ENCODE measurements around the gene GABRB1.
A peak's percentile ranks its signal among the peaks of the same experiment; 100 is the strongest.
"Not testable (repeated sequence)": the region's sequence is repeated elsewhere in the genome, so short reads cannot be mapped to it uniquely, and the experiment has no call there.

GABRB1 gene

DNA sequence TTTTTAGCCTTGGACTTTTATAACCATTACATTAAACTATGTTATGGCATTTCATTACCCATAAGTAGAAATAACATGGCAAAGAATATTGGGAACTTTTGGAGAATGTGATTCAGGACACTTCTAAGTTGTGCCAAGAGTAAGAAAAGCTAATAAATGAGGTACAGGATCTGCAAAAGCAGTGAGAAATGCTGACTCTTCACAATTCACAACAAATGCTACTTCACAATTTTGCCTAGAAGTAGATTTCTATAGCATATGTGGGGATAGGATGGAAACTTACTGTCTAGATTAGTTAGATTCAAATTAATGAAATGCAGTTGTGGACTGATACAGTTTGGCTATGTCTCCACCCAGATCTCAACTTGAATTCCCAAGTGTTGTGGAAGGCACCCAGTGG lies 258.4 kb downstream of the GABRB1 start:
- Histone ChIP-seq H3K4me1 (ENCODE audit: control insufficient read depth, insufficient read depth, low read depth, low read length) (no peaks in the 10 kb centered on the region), H3K14ac (ENCODE audit: low read length in 2 of 2) (no peak overlapping the region), H3K4ac (ENCODE audit: low read depth in 1 of 2, low read length in 2 of 2) (no peak overlapping the region), H3K9ac (ENCODE audit: low read length) (no peak overlapping the region), H3K23ac (ENCODE audit: low read length in 2 of 2) (no peak overlapping the region), H3K4me3 (ENCODE audit: insufficient read depth in 1 of 2, low read depth in 1 of 2, low read length in 2 of 2) (no peak overlapping the region), H4K91ac (ENCODE audit: low read length) (no peak overlapping the region), H3K27me3 (ENCODE audit: control insufficient read depth in 1 of 2, insufficient read depth in 1 of 2, low read length in 2 of 2) (no peaks in the 10 kb centered on the region), H3K27ac (ENCODE audit: low read length, poor library complexity, severe bottlenecking) (no peak overlapping the region), H3K79me1 (replicated peaks; ENCODE audit: low read length, poor library complexity, severe bottlenecking) (no peaks in the 10 kb centered on the region), H3K36me3 (ENCODE audit: control insufficient read depth in 1 of 2, insufficient read depth in 2 of 2, low read depth in 1 of 2, low read length in 2 of 2) (no peaks in the 10 kb centered on the region), H2AK5ac (ENCODE audit: low read length, severe bottlenecking) (no peak overlapping the region), H4K8ac (ENCODE audit: low read length) (no peak overlapping the region), H2BK12ac (ENCODE audit: low read length in 2 of 2) (no peak overlapping the region), H3K4me2 (ENCODE audit: low read length, poor library complexity, severe bottlenecking) (no peak overlapping the region), H2BK5ac (ENCODE audit: low read depth, low read length, poor library complexity, severe bottlenecking) (no peak overlapping the region), H2BK120ac (ENCODE audit: low read depth, low read length) (no peak overlapping the region), H3K9me3 (ENCODE audit: control insufficient read depth, low read length) (peaks cover 2% of the 10 kb centered on the region), H2BK15ac (ENCODE audit: low read depth, poor library complexity, severe bottlenecking) (no peak overlapping the region), H2AFZ (ENCODE audit: low read depth, low read length) (no peak overlapping the region), H3K18ac (ENCODE audit: low read depth in 1 of 2, low read length in 2 of 2) (no peak overlapping the region)
- no peak for DNase-seq

DNA sequence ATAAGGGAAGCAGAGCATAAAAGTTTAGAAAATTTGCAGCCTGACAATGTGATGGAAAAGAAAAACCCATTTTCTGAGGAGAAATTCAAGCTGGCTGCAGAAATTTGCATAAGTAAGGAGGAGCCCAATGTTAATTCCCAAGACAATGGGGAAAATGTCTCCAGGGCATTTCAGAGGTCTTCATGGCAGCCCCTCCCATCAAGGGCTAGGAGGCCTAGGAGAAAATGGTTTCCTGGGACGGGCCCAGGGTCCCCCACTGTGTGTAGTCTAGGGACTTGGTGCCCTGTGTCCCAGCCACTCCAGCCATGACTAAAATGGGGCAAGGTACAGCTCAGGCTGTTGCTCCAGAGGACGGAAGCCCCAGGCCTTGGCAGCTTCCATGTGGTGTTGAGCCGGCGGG lies 259.5 kb downstream of the GABRB1 start:
- not testable (repeated sequence) for H2BK120ac ChIP-seq (ENCODE audit: low read depth, low read length); H2BK5ac ChIP-seq (ENCODE audit: low read depth, low read length, poor library complexity, severe bottlenecking); H4K8ac ChIP-seq (ENCODE audit: low read length); H3K18ac ChIP-seq (ENCODE audit: low read depth in 1 of 2, low read length in 2 of 2); H3K4ac ChIP-seq (ENCODE audit: low read depth in 1 of 2, low read length in 2 of 2); H3K9ac ChIP-seq (ENCODE audit: low read length); H2BK15ac ChIP-seq (ENCODE audit: low read depth, poor library complexity, severe bottlenecking); H3K36me3 ChIP-seq (ENCODE audit: control insufficient read depth in 1 of 2, insufficient read depth in 2 of 2, low read depth in 1 of 2, low read length in 2 of 2); H3K27ac ChIP-seq (ENCODE audit: low read length, poor library complexity, severe bottlenecking); H4K91ac ChIP-seq (ENCODE audit: low read length); H2AFZ ChIP-seq (ENCODE audit: low read depth, low read length); H2BK12ac ChIP-seq (ENCODE audit: low read length in 2 of 2); H3K4me3 ChIP-seq (ENCODE audit: insufficient read depth in 1 of 2, low read depth in 1 of 2, low read length in 2 of 2); H3K4me1 ChIP-seq (ENCODE audit: control insufficient read depth, insufficient read depth, low read depth, low read length); H3K9me3 ChIP-seq (ENCODE audit: control insufficient read depth, low read length); H3K4me2 ChIP-seq (ENCODE audit: low read length, poor library complexity, severe bottlenecking); H3K79me1 ChIP-seq (replicated peaks; ENCODE audit: low read length, poor library complexity, severe bottlenecking); H3K23ac ChIP-seq (ENCODE audit: low read length in 2 of 2); DNase-seq; H2AK5ac ChIP-seq (ENCODE audit: low read length, severe bottlenecking); H3K27me3 ChIP-seq (ENCODE audit: control insufficient read depth in 1 of 2, insufficient read depth in 1 of 2, low read length in 2 of 2)
- 87% methylated on average over 4 of the region's 4 CpGs for WGBS
- peak overlapping the region in 1 of 2 experiments; percentile 48 for H3K14ac ChIP-seq (ENCODE audit: low read length in 2 of 2)

DNA sequence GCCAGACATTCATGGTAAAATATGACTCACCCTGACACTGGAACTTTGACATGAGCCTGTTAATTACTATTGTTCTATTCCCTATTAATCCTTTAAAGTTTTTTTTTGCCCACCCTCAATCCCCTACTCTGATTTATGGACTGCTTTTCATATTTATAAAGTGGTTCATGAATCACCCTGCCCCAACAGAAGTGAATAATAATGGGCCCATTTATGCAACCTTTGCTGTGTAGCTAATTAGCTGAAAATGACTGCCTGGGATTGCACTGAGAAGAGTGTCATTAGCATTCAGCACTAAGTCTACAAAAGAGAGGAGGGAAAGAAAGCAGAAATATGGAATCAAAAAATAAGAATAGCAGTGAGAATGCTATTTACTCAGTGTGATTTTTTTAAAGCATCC lies 277.8 kb downstream of the GABRB1 start:
- DNase-seq: no peak
- no peaks in the 10 kb centered on the region for H3K36me3 ChIP-seq (ENCODE audit: control insufficient read depth in 1 of 2, insufficient read depth in 2 of 2, low read depth in 1 of 2, low read length in 2 of 2)
- H3K79me1 ChIP-seq (replicated peaks; ENCODE audit: low read length, poor library complexity, severe bottlenecking): no peaks in the 10 kb centered on the region
- H3K9me3 ChIP-seq (ENCODE audit: control insufficient read depth, low read length): no peaks in the 10 kb centered on the region
- no peak overlapping the region for H3K4me3 ChIP-seq (ENCODE audit: insufficient read depth in 1 of 2, low read depth in 1 of 2, low read length in 2 of 2)
- H3K27ac ChIP-seq (ENCODE audit: low read length, poor library complexity, severe bottlenecking): no peak overlapping the region
- no peak overlapping the region for H2BK120ac ChIP-seq (ENCODE audit: low read depth, low read length)
- H3K14ac ChIP-seq (ENCODE audit: low read length in 2 of 2): no peak overlapping the region
- no peak overlapping the region for H4K91ac ChIP-seq (ENCODE audit: low read length)
- H2AK5ac ChIP-seq (ENCODE audit: low read length, severe bottlenecking): no peak overlapping the region
- no peak overlapping the region for H3K23ac ChIP-seq (ENCODE audit: low read length in 2 of 2)
- no peak overlapping the region for H3K4ac ChIP-seq (ENCODE audit: low read depth in 1 of 2, low read length in 2 of 2)
- H4K8ac ChIP-seq (ENCODE audit: low read length): no peak overlapping the region
- H3K27me3 ChIP-seq (ENCODE audit: control insufficient read depth in 1 of 2, insufficient read depth in 1 of 2, low read length in 2 of 2): no peaks in the 10 kb centered on the region
- no peak overlapping the region for H3K9ac ChIP-seq (ENCODE audit: low read length)
- no peak overlapping the region for H2BK5ac ChIP-seq (ENCODE audit: low read depth, low read length, poor library complexity, severe bottlenecking)
- no peak overlapping the region for H2BK15ac ChIP-seq (ENCODE audit: low read depth, poor library complexity, severe bottlenecking)
- H2BK12ac ChIP-seq (ENCODE audit: low read length in 2 of 2): no peak overlapping the region
- H3K18ac ChIP-seq (ENCODE audit: low read depth in 1 of 2, low read length in 2 of 2): no peak overlapping the region
- H3K4me1 ChIP-seq (ENCODE audit: control insufficient read depth, insufficient read depth, low read depth, low read length): no peaks in the 10 kb centered on the region
- H2AFZ ChIP-seq (ENCODE audit: low read depth, low read length): no peak overlapping the region
- no peak overlapping the region for H3K4me2 ChIP-seq (ENCODE audit: low read length, poor library complexity, severe bottlenecking)

DNA sequence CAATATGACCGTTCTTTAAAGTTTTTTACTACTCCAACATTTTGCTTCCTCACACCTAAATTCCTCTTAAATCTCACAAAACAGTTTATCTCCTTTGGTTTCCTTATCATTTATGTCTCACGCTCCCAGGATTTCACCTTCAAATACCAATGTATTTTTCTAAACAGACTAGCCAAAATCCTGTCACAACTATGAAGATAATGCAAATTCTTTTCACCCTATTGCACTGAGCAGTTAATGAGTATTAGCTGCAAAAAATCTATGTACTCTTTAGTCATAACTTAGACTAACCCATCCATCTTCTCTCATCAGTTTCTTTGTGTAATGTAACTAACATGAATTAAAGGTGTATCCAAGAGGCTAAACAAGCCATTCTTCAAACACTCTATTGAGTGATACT lies 280.8 kb downstream of the GABRB1 start:
- H3K23ac ChIP-seq (ENCODE audit: low read length in 2 of 2): no peak overlapping the region
- H3K9me3 ChIP-seq (ENCODE audit: control insufficient read depth, low read length): no peaks in the 10 kb centered on the region
- no peak overlapping the region for H2BK120ac ChIP-seq (ENCODE audit: low read depth, low read length)
- H3K27me3 ChIP-seq (ENCODE audit: control insufficient read depth in 1 of 2, insufficient read depth in 1 of 2, low read length in 2 of 2): no peaks in the 10 kb centered on the region
- H4K91ac ChIP-seq (ENCODE audit: low read length): no peak overlapping the region
- H3K79me1 ChIP-seq (replicated peaks; ENCODE audit: low read length, poor library complexity, severe bottlenecking): no peaks in the 10 kb centered on the region
- no peak overlapping the region for H3K14ac ChIP-seq (ENCODE audit: low read length in 2 of 2)
- H3K36me3 ChIP-seq (ENCODE audit: control insufficient read depth in 1 of 2, insufficient read depth in 2 of 2, low read depth in 1 of 2, low read length in 2 of 2): no peaks in the 10 kb centered on the region
- H2AK5ac ChIP-seq (ENCODE audit: low read length, severe bottlenecking): no peak overlapping the region
- no peak overlapping the region for H3K18ac ChIP-seq (ENCODE audit: low read depth in 1 of 2, low read length in 2 of 2)
- no peak overlapping the region for H2BK5ac ChIP-seq (ENCODE audit: low read depth, low read length, poor library complexity, severe bottlenecking)
- no peak overlapping the region for H3K4ac ChIP-seq (ENCODE audit: low read depth in 1 of 2, low read length in 2 of 2)
- no peak overlapping the region for H2BK15ac ChIP-seq (ENCODE audit: low read depth, poor library complexity, severe bottlenecking)
- H3K27ac ChIP-seq (ENCODE audit: low read length, poor library complexity, severe bottlenecking): no peak overlapping the region
- no peak overlapping the region for H3K4me3 ChIP-seq (ENCODE audit: insufficient read depth in 1 of 2, low read depth in 1 of 2, low read length in 2 of 2)
- DNase-seq: no peak
- H2BK12ac ChIP-seq (ENCODE audit: low read length in 2 of 2): no peak overlapping the region
- WGBS: over 99% methylated on average over 2 of the region's 2 CpGs
- H2AFZ ChIP-seq (ENCODE audit: low read depth, low read length): no peak overlapping the region
- no peaks in the 10 kb centered on the region for H3K4me1 ChIP-seq (ENCODE audit: control insufficient read depth, insufficient read depth, low read depth, low read length)
- H3K9ac ChIP-seq (ENCODE audit: low read length): no peak overlapping the region
- no peak overlapping the region for H4K8ac ChIP-seq (ENCODE audit: low read length)
- H3K4me2 ChIP-seq (ENCODE audit: low read length, poor library complexity, severe bottlenecking): no peak overlapping the region
